ENCODE results near the gene ANKRD33B.

Gene ANKRD33B

GRCh38 chr5:10579536-10580521, 16.0 kb downstream of the ANKRD33B start:
- no peak for FAIRE-seq

- FAIRE-seq, result no peak
Measured at GRCh38 chr5:10580531-10581423, 16.9 kb downstream of the ANKRD33B start.

DNA sequence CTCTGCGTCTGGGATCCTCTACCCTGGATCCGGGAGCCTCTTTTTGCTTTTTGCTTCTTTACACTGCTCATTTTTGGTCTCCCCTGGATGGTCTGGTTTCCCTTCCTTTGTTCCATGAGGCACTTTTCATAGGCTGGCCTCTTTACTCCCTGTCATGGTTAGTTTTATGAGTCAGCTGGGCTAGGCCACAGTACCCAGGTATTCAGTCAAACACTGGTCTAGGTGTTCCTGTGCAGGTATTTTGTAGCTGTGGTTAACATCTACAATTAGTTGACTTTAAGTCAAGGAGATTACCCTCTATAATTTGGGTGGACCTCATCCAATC, 17.5 kb downstream of the ANKRD33B start:
- FAIRE-seq, result no peak

GRCh38 chr5:10581867-10582511, 18.1 kb downstream of the ANKRD33B start:
- no peak for FAIRE-seq

- no peak for FAIRE-seq
Measured at GRCh38 chr5:10582512-10582897, 18.6 kb downstream of the ANKRD33B start.

DNA sequence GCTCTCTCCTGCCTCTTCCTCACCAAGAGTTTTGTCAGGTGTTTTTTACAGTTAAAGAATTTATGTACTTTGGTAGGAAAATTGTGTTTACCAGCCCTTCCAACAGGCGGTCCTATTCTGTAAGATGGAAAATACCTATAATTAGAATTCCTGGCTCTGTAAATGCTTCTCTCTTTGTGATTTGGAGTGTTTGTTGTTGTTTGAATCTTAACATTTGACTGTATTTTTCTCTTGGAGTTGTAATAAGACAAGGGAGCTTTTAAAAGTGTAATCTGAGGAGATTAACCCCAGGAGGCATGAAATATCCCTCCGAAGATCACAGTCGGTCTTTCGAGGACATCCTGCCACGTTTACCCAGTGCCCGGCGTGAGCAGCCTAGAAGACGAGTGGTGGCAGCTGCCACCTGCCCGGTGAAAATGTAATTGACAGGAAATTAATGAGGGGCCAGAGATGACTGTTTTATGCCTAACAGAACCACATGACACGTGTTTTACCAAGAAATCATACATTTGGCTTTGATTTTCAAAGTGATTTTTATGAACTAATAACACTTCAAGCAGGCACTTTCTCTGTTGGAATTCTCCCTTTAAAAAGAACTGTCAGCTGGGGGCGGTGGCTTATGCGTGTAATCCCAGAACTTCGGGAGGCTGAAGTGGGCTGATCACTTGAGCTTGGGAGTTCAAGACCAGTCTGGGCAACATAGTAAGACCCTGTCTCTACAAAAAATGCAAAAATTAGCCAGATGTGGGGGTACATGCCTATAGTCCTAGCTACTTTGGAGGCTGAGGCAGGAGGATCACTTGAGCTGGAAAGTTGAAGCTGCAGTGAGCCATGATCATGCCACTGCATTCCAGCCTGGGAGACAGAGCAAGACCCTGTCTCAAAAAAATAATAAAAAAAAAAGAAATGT, 20.0 kb downstream of the ANKRD33B start:
- no peak for FAIRE-seq

DNA sequence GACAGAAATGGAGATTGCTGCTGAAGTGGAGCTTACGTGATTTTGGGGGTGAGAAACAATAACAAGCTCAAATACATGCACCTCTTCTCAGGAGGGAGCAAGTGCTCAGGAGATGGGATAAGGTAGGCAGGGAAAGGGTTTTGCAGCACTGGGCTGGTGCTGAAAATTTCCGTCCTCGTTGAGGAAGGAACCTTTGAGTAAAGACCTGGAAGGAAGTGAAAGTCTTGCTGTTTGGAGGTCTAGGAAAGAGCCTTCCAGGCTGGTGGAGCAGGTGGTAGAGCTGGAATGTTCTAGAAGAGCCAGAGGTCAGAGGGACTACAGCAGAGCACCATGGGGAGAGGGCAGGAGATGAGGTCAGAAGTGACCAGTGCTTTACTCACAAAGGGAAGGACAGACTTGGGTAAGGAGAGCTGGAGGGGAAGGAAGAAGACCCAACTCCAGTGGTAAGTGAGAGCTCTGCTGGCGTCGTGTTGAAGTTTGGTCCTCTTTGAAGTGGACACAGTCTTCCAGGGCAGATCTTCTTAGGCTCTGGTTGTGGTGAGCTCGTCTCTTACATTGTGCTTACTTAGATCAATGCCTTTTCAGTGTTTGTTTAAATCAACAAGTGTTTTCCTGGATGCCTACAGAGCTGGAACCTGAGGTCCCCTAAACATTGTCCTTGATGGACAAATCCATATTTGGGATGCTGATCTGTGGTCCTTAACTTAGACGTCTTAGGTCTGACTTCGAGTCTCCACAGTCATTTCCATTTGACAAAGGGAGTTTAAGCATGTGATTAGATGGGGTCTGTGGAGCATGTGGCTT, 21.0 kb downstream of the ANKRD33B start:
- FAIRE-seq, result no peak

DNA sequence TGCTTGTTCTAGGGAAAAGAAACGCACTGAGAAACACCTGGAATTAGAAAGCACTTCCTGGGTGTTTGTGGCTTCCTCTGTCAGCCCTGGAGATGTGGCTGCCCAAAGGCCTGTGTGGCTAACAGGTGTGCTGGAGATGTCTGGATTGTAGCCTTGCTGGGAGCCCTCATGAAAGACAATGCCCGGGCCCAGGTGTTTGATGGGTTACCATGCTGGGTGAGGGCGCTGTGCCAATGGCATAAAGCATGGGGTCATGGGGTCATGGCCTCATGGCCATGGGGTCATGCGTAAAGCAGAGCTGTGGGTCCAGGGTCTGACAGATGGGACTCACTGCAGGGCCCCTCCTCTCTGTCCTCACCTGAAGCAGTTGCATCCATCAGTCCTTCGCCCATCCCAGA, 21.6 kb downstream of the ANKRD33B start:
- FAIRE-seq, result no peak

GRCh38 chr5:10586008-10586407, 22.1 kb downstream of the ANKRD33B start:
- FAIRE-seq, result no peak

- FAIRE-seq, result no peak
Measured at GRCh38 chr5:10586555-10586954, 22.7 kb downstream of the ANKRD33B start.

GRCh38 chr5:10588109-10588775, 24.4 kb downstream of the ANKRD33B start:
- no peak for FAIRE-seq

GRCh38 chr5:10588779-10589447, 25.0 kb downstream of the ANKRD33B start:
- no peak for FAIRE-seq

DNA sequence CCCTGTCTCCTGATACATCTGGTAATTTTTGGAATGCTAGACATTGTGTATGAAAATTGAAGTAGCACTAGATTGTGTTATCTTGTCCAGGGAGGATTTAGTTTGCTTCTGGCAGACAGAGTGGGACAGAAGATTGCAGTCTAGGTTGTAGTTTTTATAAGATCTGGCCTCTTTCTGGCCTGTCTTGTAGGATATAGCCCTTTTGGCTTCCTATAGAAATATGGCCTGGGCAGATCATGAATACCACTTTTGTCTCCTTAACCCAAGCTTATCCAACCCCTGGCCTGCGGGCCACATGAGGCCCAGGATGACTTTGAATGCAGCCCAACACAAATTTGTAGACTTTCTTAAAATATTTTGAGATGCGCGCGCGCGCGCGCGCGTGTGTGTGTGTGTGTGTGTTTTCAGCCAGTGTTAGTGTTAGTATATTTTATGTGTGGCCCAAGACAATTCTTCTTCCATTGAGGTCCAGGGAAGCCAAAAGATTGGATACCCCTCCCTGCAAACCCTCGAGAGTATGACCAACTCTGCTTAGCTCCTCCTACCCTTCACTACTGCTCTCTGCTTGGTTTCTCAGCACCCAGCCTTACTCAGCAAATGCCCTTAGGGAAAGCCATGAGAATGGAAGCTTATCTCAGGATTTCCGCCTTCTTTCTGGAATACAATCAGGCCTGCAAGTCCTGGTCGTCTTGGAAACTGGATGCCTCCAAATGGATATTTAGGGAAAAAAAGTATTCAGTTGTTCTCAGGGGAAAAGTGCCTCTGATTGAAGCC, 26.5 kb downstream of the ANKRD33B start:
- no peak for FAIRE-seq

- FAIRE-seq, result no peak
Measured at GRCh38 chr5:10591159-10591558, 27.3 kb downstream of the ANKRD33B start.

- FAIRE-seq, result no peak
Measured at GRCh38 chr5:10591966-10592365, 28.1 kb downstream of the ANKRD33B start.

DNA sequence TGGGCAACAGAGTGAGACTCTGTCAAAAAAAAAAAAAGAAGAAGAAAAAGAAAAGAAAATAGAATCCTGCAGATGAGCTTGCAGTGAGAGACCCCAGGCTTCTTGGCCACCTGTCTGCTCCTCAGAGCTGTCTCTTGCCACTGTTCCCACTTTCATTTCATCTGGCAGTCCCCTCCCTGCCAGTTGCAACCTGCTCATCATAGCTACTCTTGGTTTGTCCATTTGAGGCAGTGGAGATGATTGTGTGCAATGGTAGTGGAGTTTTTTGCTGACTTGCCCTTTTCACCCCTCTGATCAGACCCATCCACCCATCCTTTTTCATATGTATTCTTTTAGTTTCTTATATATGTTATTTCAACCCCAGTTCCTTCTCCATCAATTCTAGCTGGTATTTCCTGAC, 28.7 kb downstream of the ANKRD33B start:
- no peak for FAIRE-seq

GRCh38 chr5:10593531-10594181, 29.8 kb downstream of the ANKRD33B start:
- no peak for FAIRE-seq

DNA sequence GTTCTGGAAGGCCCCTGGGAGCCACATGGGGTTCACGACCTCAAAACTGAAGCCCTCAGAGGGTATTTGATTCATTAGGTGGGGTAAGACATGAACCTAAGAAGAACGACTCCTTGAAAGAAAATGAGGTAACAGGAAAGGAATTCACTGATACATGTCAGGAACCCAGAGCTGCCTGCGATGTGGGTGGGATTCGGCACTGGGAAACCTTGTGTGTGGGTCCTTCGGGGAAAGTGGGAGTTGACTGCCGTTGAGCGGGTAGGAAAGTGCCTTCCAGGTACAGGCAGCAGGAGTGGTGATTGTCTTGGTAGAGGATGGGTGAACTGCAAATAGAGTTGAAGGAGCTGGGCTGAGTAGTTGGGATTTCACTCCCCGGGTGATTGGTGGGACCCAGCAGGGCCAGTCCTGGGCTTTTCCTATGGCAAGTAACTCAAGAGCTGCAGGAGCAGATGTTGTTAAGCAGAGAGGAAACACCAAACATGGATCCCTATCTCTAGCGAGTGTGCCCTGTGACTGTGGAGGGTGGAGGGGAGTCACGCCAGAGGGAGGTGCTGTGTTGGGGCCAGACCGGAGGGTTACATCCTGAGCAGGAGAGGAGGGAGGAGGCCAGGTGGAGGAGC, 30.8 kb downstream of the ANKRD33B start:
- no peak for FAIRE-seq
